ENCODE measurements around the gene NEU1.

DNA sequence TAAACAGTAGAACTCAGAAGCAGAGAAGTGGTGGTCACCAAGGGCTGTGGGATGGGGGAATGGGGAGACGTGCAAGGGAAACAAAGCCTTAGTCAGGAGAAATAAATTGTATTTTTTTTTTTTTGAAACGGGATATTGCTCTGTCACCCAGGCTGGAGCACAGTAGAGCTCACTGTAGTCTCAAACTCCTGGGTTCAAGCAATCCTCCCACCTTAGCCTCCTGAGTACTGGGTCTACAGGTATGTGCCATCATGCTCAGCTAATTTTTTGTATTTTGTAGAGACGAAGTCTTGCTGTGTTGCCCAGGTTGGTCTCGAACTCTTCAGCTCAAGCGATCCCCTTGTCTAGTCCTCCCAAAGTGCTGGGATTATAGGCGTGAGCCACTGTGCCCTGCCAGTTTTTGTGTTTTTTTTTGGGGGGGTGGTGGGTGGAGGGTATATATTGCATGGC, 31.7 kb downstream of the NEU1 start:
- TF ChIP-seq ZFP30 (CRISPR knock-in tag; IDR thresholded peaks at IDR 0.05) (no peak), ZFP3 (CRISPR knock-in tag; IDR thresholded peaks at IDR 0.05) (no peak)
- TF ChIP-seq, protein P1, sequence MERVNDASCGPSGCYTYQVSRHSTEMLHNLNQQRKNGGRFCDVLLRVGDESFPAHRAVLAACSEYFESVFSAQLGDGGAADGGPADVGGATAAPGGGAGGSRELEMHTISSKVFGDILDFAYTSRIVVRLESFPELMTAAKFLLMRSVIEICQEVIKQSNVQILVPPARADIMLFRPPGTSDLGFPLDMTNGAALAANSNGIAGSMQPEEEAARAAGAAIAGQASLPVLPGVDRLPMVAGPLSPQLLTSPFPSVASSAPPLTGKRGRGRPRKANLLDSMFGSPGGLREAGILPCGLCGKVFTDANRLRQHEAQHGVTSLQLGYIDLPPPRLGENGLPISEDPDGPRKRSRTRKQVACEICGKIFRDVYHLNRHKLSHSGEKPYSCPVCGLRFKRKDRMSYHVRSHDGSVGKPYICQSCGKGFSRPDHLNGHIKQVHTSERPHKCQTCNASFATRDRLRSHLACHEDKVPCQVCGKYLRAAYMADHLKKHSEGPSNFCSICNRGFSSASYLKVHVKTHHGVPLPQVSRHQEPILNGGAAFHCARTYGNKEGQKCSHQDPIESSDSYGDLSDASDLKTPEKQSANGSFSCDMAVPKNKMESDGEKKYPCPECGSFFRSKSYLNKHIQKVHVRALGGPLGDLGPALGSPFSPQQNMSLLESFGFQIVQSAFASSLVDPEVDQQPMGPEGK (CRISPR knock-in tag; IDR thresholded peaks at IDR 0.05; ENCODE audit: borderline replicate concordance) = no peak
